Activated naive CD8-positive, alpha-beta T cell (primary cell): ENCODE data around the gene FUCA1.
"Not testable (repeated sequence)": the region's sequence is repeated elsewhere in the genome, so short reads cannot be mapped to it uniquely, and the experiment has no call there.

Source experiments
- H3K27ac Mint-ChIP-seq: one replicate; pipeline ENCODE4 v1.8.0; 2021; ENCODE audit warnings: mixed read lengths
- H3K27me3 Mint-ChIP-seq: one replicate; pipeline ENCODE4 v1.8.0; 2021; ENCODE audit warnings: mixed read lengths
- H3K36me3 Mint-ChIP-seq: one replicate; pipeline ENCODE4 v1.8.0; 2021; ENCODE audit warnings: mixed read lengths
- H3K4me1 Mint-ChIP-seq: one replicate; pipeline ENCODE4 v1.8.0; 2021; ENCODE audit warnings: low read depth, mixed read lengths
- H3K4me3 Mint-ChIP-seq: one replicate; pipeline ENCODE4 v1.8.0; 2021; ENCODE audit warnings: mild to moderate bottlenecking, mixed read lengths
- H3K9me3 Mint-ChIP-seq: one replicate; pipeline ENCODE4 v1.8.0; 2021; ENCODE audit warnings: low read depth, mixed read lengths

FUCA1 gene

DNA sequence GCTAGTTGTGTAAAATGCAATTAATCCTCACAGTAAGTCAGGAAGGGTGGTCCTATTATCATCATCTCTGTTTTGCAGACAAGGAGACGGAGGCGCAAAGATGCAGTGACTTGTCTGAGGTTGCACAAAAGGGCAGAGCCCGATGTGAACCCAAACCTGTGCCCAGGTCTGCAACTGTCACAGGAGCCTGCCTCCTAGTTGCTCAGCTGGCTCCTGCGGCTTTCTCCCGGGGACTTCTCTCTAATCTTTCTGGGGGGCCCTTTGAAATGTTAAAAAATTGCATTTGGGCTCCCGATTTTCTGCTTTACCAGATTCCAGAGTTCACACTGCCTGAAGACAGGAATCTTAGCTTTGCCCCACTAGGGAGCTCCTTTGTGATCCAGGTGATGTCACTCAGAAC is 35.7 kb upstream of the FUCA1 start:
- H3K27ac Mint-ChIP-seq = no peak overlapping the region
- no peaks in the 10 kb centered on the region for H3K36me3 Mint-ChIP-seq
- H3K4me1 Mint-ChIP-seq = peaks cover 10% of the 10 kb centered on the region
- H3K9me3 Mint-ChIP-seq = no peaks in the 10 kb centered on the region
- H3K4me3 Mint-ChIP-seq = no peak overlapping the region
- peaks cover 4% of the 10 kb centered on the region for H3K27me3 Mint-ChIP-seq

DNA sequence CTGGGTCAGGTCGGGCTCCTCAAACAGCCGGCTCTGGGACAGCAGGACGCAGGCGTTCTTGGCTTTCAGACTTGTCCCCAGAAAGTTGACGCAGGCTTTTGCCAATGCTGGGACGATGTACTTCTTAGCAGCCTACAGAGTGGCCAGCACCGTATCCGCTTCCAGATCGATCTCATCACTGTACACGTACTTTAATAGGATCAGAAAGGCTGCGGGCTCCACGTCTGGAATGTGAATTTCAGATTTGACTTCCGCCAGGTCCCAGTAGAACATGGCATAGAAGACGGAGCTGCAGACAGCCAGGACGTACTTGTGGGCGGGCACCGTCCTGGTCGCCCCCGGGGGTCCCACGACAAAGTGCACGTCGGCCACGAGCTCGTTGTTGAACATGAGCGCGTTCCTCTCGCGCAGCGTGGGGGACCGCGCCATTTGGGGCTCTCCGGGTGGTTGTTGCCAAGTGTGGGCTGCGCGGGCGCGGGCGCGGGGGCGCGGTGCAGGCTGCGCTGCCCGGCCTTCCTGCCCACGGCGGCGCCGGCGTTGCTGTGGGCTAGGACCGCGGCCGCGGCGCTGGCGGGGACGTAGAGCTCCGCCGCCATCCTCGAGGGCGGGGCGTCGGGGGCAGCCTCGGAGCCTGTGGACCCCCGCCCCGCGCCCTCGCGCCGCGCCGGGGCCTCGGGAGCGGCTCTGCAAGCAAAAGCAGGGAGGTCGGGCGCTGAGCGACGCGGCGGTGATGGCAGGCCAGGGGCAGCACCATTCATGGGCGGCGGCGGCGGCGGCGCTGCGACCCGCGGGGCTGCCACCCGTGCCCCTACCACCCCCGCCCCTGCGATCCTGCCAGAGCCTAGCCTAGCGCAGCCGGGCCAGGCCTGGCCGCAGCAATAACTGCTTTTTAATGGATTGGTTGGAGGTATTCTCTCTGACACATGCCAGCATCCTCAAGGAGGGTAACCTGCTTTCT is 34.5 kb upstream of the FUCA1 start:
- Mint-ChIP-seq H3K27me3 (peaks cover 4% of the 10 kb centered on the region), H3K27ac (no peak overlapping the region), H3K4me3 (no peak overlapping the region), H3K9me3 (no peaks in the 10 kb centered on the region), H3K36me3 (no peaks in the 10 kb centered on the region), H3K4me1 (peaks cover 6% of the 10 kb centered on the region)

DNA sequence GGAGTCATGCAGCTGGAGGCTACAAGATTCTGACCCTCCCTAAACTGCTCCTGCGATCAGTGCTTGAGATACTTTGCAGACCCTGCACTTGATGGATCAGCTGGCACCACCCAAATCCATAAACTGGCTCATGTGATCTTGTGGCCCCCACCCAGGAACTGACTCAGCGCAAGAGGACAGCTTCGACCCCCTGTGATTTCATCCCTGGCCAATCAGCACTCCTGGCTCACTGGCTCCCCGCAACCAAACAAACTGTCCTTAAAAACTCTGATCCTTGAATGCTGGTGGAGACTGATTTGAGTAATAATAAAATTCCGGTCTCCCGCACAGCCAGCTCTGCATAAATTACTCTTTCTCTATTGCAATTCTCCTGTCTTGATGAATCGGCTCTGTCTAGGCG is 31.9 kb upstream of the FUCA1 start:
- H3K27me3 Mint-ChIP-seq, H3K9me3 Mint-ChIP-seq, H3K27ac Mint-ChIP-seq, H3K4me3 Mint-ChIP-seq, H3K36me3 Mint-ChIP-seq: not testable (repeated sequence)
- H3K4me1 Mint-ChIP-seq = peaks cover 20% of the 10 kb centered on the region

- Mint-ChIP-seq H3K4me1 (peaks cover 20% of the 10 kb centered on the region), H3K27ac (no peak overlapping the region), H3K36me3 (no peaks in the 10 kb centered on the region), H3K4me3 (no peak overlapping the region), H3K9me3 (no peaks in the 10 kb centered on the region), H3K27me3 (no peaks in the 10 kb centered on the region)
Observed at GRCh38 chr1:23899070-23899469, 31.0 kb upstream of the FUCA1 start.

- Mint-ChIP-seq H3K4me1 (peaks cover 20% of the 10 kb centered on the region), H3K4me3 (no peak overlapping the region), H3K27ac (no peak overlapping the region), H3K36me3 (no peaks in the 10 kb centered on the region), H3K9me3 (no peaks in the 10 kb centered on the region), H3K27me3 (no peaks in the 10 kb centered on the region)
Observed at GRCh38 chr1:23897083-23897482, 29.0 kb upstream of the FUCA1 start.

- no peaks in the 10 kb centered on the region for H3K36me3 Mint-ChIP-seq
- H3K4me1 Mint-ChIP-seq = peaks cover 20% of the 10 kb centered on the region
- H3K9me3 Mint-ChIP-seq = no peaks in the 10 kb centered on the region
- H3K27ac Mint-ChIP-seq = no peak overlapping the region
- no peaks in the 10 kb centered on the region for H3K27me3 Mint-ChIP-seq
- H3K4me3 Mint-ChIP-seq = no peak overlapping the region
Observed at GRCh38 chr1:23896491-23896890, 28.4 kb upstream of the FUCA1 start.

DNA sequence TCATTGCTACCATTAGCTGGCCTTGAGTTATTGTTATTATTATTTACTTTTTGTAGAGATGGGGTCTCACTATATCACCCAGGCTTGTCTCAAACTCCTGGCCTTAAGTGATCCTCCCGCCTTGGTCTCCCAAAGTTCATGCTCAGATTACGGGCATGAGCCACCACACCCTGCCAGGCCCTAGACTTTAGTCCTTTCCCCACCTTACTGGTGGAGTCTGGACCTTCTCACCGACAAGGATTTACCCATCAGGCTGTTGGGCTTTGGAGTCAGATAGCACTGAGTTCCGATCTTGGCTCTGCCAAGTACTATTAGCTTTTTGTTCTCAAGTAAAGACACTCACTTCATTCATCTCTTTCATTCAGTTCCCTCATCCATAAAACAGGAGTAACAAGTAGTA is 27.9 kb upstream of the FUCA1 start:
- H3K9me3 Mint-ChIP-seq = no peaks in the 10 kb centered on the region
- no peaks in the 10 kb centered on the region for H3K27me3 Mint-ChIP-seq
- H3K4me3 Mint-ChIP-seq = no peak overlapping the region
- H3K27ac Mint-ChIP-seq = no peak overlapping the region
- peaks cover 20% of the 10 kb centered on the region for H3K4me1 Mint-ChIP-seq
- H3K36me3 Mint-ChIP-seq = no peaks in the 10 kb centered on the region

DNA sequence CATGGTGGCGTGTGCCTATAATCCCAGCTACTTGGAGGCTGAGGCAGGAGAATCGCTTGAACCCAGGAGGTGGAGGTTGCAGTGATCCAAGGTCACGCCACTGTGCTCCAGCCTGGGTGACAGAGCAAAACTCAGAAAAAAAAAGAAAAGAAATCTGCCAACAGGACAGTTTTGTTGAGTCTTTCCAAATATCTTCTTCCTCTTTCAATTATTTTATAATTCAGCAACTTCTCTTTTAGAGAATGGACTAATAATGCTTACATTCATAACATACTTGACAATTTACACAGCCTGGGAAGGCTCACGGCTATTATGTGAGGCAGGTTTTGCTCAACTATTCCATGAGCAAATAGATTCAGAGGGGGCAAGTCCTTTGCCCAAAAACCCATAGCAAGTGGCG is 27.0 kb upstream of the FUCA1 start:
- H3K9me3 Mint-ChIP-seq = no peaks in the 10 kb centered on the region
- H3K27ac Mint-ChIP-seq = no peak overlapping the region

DNA sequence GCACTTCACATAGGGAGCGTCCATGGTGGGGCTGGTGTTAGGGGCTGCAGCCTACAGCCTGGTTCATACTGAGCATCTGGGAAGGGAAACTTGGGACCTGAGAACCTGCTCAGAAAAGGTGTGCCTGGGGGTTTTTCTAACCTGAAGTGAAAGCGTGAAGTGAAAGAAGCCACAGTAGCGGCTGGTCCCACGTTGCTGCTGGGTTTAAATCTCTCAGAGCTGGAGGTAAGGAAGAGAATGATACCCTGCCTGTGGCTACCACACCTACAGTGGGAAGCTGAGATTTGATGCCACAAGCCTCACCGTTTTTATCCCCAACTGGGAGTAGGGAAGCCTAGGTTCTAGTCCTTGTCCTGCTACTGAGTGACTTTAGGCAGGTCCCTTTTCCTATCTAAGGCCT is 21.0 kb upstream of the FUCA1 start:
- Mint-ChIP-seq H3K4me3 (no peak overlapping the region), H3K4me1 (no peaks in the 10 kb centered on the region), H3K9me3 (no peaks in the 10 kb centered on the region), H3K27ac (no peak overlapping the region), H3K36me3 (no peaks in the 10 kb centered on the region), H3K27me3 (no peaks in the 10 kb centered on the region)

More for the DNA sequence above, 27.0 kb upstream of the FUCA1 start:
- Mint-ChIP-seq H3K36me3 (no peaks in the 10 kb centered on the region), H3K4me1 (peaks cover 20% of the 10 kb centered on the region), H3K4me3 (no peak overlapping the region), H3K27me3 (no peaks in the 10 kb centered on the region)

DNA sequence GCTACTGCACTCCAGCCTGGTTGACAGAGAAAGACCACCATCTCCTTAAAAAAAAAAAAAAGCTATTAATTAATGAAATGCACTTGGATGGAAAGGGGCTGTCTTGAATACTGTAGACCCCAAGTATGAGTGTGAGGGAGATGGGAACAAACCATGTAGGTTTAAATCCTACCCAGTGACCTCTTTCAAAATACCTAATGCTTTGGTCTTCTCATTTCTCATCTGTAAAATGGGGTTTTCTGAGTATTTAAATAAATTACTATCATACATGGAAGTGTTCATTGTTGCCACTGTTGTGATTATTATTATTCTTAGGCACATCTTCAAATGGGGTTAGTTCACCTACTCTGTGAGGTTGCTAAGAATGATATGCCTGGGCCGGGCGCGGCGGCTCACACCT is 17.1 kb upstream of the FUCA1 start:
- Mint-ChIP-seq H3K4me3 (no peak overlapping the region), H3K9me3 (no peaks in the 10 kb centered on the region), H3K27ac (no peak overlapping the region), H3K4me1 (no peaks in the 10 kb centered on the region), H3K36me3 (no peaks in the 10 kb centered on the region), H3K27me3 (no peaks in the 10 kb centered on the region)

DNA sequence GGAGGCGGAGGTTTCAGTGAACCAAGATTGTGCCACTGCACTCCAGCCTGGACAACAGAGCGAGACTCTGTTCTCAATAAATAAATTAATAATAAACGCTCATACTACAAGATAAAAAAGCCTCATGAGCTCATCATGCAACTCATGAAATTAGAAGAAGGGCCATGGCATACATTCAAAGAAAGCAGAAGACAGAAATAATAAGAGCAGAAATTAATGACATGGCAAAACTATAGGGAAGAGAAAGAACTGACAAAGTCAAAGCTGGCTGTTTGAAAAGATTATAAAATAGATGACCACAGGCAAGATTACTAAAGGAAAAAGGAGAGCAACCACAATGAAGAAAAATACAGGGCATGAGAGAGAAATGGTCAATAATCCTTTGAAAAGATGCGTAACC is 14.7 kb upstream of the FUCA1 start:
- Mint-ChIP-seq H3K27ac (no peak overlapping the region), H3K27me3 (no peaks in the 10 kb centered on the region), H3K9me3 (peaks cover 7% of the 10 kb centered on the region), H3K36me3 (peaks cover 9% of the 10 kb centered on the region), H3K4me1 (no peaks in the 10 kb centered on the region), H3K4me3 (no peak overlapping the region)

- Mint-ChIP-seq H3K9me3 (peaks cover 11% of the 10 kb centered on the region), H3K4me1 (no peaks in the 10 kb centered on the region), H3K36me3 (peaks cover 12% of the 10 kb centered on the region), H3K4me3 (no peak overlapping the region), H3K27me3 (no peaks in the 10 kb centered on the region), H3K27ac (no peak overlapping the region)
Observed at GRCh38 chr1:23879809-23880208, 11.7 kb upstream of the FUCA1 start.

DNA sequence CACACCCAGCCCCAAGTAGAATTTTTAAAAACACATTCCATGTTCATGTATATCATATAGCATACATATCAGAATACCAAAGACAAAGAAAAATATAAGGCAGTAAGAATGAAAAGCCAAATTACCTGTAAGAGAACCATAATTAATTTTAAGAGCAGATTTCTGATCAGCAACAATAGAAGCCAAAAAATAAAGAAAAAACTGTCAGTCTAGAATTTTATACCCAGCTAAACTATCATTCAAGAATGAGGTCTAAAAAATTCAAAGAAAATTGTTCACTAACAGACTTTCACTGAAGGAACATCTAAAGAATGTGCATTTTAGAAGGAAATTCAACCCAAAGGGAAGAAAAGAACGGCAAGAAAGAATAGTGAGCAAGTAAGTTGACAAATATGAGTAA is 10.6 kb upstream of the FUCA1 start:
- Mint-ChIP-seq H3K4me1 (no peaks in the 10 kb centered on the region), H3K27me3 (no peaks in the 10 kb centered on the region), H3K36me3 (peaks cover 12% of the 10 kb centered on the region), H3K27ac (no peak overlapping the region), H3K9me3 (peaks cover 11% of the 10 kb centered on the region), H3K4me3 (no peak overlapping the region)

DNA sequence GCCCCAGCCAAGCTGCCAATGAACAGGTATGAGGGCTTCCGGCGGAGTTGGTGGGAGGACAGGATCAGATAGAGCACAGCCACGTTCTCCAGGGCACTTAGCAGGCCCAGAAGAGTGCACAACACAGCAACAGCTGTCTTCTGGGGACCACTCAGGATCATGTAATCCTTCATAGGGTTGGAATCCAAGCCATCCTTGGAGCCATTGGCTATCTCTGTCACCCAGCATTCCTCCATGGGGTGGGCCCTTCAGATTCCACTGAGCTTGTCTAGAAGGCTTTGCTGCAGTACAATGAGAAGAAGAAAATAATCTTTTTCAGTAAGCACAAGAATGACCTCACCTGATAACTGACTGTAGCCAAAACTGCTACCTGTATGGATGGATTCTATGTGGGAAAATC is 7.3 kb upstream of the FUCA1 start:
- no peak overlapping the region for H3K4me3 Mint-ChIP-seq
- no peaks in the 10 kb centered on the region for H3K4me1 Mint-ChIP-seq
- H3K27me3 Mint-ChIP-seq = no peaks in the 10 kb centered on the region
- H3K36me3 Mint-ChIP-seq = peaks cover 12% of the 10 kb centered on the region
- no peak overlapping the region for H3K27ac Mint-ChIP-seq
- peaks cover 11% of the 10 kb centered on the region for H3K9me3 Mint-ChIP-seq

GRCh38 chr1:23872421-23872820 is 4.3 kb upstream of the FUCA1 start:
- peaks cover 3% of the 10 kb centered on the region for H3K36me3 Mint-ChIP-seq
- peaks cover 3% of the 10 kb centered on the region for H3K9me3 Mint-ChIP-seq
- no peaks in the 10 kb centered on the region for H3K27me3 Mint-ChIP-seq
- no peak overlapping the region for H3K4me3 Mint-ChIP-seq
- no peak overlapping the region for H3K27ac Mint-ChIP-seq
- H3K4me1 Mint-ChIP-seq = peaks cover 10% of the 10 kb centered on the region

DNA sequence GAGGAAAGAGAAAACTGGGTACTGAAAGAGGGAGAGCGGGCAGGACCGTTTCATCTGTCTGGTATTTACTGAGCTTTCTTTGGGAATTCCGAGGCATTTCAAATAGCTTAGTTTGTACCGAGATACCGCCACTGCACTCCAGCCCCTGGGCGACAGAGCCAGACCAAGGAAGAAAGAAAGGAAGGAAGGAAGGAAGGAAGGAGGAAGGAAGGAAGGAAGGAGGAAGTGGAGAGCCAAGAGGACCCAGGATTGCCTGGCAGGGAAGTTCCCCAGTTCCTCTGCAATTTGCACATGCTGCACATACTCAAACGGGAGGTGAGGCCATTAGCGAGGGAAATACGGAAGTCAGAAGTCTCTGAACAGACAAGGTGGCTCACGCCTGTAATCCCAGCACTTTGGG is 961 bp upstream of the FUCA1 start:
- Mint-ChIP-seq H3K27me3 (no peaks in the 10 kb centered on the region), H3K4me1 (peaks cover 21% of the 10 kb centered on the region), H3K9me3 (no peaks in the 10 kb centered on the region), H3K27ac (peak overlapping the region; percentile 54), H3K36me3 (no peaks in the 10 kb centered on the region), H3K4me3 (peak overlapping the region; percentile 90)
